SU-DHL-6 (cell line): Measurements from ENCODE around the gene PSEN1.

Experiments
- CTCF ChIP-seq: fragments of 200-600 bp; sonication (generic); IDR thresholded peaks from one replicate; pipeline ENCODE4 v1.5.1; 2017; ENCODE audit warnings: antibody characterized with exemption, mild to moderate bottlenecking, low read length, moderate library complexity; ENCODE audit not compliant: insufficient read depth, poor library complexity, severe bottlenecking
- EZH2phosphoT487 ChIP-seq: fragments of 200-600 bp; sonication (generic), shearing (Covaris generic); conservative IDR thresholded peaks from 2 replicates; pipeline ENCODE4 v1.6.1; 2018; ENCODE audit warnings: mild to moderate bottlenecking, antibody characterized with exemption, low read length, moderate library complexity, mixed read lengths

GRCh38 chr14:73198253-73198652 lies 61.9 kb downstream of the PSEN1 start:
- no peak for TF ChIP-seq CTCF
- no peak for TF ChIP-seq EZH2phosphoT487
